NCI-H2081 (cell line): ENCODE measurements around the gene GNAI3.
A peak's percentile ranks its signal among the peaks of the same experiment; 100 is the strongest.

ENCODE experiments used
- DNase-seq, 2 experiments: peaks; one replicate each; lab custom pipeline; 2025; lab: John Stamatoyannopoulos, UW

The GNAI3 gene

DNA sequence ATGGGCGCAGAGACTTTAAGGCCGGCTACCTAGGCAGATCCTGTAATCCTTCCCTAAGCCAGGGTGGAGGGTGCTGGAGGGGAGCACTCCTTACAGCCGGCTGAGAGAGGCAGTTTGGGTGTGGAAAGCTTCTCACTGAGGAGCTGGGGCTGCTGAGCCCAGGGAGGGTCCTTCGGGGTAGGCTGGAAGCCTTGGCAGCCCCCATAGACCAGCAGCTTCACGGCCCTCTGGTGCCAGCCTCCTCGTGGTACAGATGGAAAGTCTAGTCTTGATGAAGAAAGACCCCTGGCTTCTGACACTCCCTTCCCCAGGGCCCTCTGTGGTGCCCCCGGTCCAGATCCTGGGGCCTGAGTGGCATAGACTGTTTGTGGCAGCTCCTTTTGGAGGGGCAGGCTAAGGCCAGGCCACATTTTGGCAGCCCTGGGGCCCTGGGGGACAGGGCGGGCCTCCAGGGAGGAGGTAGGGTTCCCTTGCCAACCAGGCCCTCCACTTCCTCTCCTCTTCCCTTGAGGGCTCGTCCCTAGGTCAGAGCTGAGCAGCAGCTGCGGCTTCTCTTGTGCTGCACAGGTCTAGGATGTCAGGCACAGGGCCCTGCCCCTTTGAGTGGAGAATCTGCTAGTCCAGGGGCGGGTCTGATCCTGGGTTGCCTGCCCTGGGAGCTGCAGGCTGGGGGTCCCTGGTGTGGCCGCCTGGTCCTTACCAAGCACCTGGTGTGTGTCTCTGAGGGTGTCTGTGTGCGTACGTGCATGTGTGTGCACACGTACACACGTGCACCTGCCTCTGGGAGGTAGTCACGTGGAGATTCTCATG, 76.0 kb downstream of the GNAI3 start:
- no peak for DNase-seq

GRCh38 chr1:109625176-109625575, 76.8 kb downstream of the GNAI3 start:
- DNase-seq = no peak

DNA sequence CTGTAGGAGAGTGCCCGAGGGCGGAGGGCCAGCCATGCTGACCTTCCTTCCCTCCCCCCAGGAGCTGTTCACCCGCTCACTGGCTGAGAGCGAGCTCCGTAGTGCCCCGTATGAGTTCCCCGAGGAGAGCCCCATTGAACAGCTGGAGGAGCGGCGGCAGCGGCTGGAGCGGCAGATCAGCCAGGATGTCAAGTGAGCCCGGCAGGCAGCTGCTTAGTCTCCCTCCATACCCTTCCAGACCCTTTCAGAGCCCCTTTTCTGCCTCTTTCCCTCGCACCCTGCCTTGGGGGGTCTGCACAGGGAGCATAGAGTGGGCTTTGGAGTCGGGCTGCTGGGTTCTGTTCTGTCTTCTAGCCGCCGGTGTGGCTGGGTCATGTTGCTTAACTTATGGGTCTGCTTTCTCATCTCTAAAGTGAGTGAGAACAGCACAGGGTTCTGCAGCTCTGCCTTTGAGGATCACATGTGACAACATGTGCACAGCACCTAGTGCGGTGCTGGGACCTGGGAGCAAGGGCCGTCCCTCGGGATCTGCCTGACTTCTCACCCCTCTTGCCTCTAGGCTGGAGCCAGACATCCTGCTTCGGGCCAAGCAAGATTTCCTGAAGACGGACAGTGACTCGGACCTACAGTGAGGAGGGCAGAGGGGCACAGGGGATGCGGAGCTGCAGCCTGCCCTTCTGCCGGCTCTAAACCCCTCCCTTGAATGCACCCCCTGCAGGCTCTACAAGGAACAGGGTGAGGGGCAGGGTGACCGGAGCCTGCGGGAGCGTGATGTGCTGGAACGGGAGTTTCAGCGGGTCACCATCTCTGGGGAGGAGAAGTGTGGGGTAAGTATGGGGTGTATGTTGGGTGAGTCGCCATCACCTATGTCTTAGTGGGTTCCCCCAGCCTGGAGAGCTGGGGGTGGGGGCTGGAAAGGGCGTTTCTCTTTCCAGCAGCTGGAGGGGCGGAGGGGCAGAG, 77.5 kb downstream of the GNAI3 start:
- no peak for DNase-seq

- no peak for DNase-seq
These were observed 78.4 kb downstream of the GNAI3 start for GRCh38 chr1:109626682-109627408.

GRCh38 chr1:109627692-109628399, 79.4 kb downstream of the GNAI3 start:
- no peak for DNase-seq

DNA sequence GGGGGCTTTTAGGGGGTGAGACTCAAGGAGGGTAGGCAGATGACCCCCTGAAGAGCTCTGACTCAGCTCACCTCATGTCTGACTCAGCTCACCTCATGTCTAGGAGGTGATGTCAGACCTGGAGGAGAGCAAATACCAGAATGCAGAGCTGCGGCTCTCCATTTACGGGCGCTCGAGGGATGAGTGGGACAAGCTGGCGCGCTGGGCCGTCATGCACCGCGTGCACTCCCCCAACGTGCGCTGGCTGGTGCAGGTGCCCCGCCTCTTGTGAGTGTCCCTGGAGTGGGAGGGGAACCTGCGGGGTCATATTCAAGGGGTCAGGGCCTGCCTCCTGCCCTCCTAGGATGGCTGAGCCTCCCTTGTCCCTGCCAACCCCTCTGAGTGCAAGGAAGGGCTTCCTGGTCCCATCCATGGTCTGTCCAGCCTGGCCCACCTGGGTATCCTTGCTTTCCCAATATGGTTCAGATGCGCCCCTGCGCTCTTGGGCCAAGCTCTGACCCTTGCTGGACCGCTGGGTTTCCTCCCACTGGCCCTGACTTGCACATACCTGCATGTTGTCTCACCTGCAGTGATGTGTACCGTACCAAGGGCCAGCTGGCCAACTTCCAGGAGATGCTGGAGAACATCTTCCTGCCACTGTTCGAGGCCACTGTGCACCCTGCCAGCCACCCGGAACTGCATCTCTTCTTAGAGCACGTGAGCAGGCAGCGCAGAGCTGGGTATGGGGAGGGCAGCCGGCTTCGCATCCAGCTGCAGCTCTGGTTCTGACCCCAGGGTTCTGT, 80.3 kb downstream of the GNAI3 start:
- DNase-seq = no peak

DNA sequence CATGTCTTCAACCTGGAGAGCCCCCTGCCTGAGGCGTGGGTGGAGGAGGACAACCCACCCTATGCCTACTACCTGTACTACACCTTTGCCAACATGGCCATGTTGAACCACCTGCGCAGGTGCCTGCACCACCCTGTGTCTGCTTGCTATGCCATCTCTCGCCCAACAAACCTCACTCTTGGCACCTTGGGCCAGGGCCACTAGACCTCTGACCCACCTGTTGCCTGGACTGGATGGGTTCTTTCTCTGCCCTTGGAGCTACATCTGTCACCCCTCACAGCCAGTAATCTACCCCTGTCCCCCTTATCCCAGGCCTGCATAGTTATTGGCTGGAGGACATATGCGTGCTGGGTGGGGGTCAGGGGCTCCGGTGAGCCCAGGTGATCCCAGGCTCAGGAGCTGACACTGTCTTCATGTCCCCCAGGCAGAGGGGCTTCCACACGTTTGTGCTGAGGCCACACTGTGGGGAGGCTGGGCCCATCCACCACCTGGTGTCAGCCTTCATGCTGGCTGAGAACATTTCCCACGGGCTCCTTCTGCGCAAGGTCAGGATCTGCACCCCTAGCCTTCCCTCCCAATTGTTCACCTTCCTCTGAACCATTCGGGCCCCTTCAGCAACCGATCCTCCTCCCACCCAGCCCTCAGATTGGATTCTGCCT, 81.1 kb downstream of the GNAI3 start:
- DNase-seq = no peak

GRCh38 chr1:109630081-109630897, 81.9 kb downstream of the GNAI3 start:
- no peak for DNase-seq

DNA sequence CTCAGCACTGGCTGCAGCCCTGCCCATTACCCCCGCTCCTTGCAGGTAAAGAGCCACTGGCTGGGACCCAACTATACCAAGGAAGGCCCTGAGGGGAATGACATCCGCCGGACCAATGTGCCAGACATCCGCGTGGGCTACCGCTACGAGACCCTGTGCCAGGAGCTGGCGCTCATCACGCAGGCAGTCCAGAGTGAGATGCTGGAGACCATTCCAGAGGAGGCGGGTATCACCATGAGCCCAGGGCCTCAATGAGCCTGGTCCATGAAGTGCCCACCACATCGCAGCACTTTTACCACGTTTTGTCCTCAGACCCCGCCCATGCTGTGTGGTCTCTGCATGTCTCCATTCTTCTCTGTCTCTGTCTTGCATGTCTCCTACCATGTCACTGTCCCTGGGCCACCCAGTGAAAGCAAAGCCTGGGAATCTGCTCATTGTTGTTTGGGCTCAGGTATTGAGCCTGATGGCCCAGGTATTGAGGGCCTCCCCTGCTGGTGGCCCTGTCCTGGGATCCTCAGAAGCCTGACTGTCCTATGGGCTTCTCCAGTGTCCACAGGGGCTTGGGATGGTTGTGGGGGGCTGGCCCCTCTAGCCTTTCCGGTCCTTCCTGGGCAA, 82.6 kb downstream of the GNAI3 start:
- DNase-seq = no peak

DNA sequence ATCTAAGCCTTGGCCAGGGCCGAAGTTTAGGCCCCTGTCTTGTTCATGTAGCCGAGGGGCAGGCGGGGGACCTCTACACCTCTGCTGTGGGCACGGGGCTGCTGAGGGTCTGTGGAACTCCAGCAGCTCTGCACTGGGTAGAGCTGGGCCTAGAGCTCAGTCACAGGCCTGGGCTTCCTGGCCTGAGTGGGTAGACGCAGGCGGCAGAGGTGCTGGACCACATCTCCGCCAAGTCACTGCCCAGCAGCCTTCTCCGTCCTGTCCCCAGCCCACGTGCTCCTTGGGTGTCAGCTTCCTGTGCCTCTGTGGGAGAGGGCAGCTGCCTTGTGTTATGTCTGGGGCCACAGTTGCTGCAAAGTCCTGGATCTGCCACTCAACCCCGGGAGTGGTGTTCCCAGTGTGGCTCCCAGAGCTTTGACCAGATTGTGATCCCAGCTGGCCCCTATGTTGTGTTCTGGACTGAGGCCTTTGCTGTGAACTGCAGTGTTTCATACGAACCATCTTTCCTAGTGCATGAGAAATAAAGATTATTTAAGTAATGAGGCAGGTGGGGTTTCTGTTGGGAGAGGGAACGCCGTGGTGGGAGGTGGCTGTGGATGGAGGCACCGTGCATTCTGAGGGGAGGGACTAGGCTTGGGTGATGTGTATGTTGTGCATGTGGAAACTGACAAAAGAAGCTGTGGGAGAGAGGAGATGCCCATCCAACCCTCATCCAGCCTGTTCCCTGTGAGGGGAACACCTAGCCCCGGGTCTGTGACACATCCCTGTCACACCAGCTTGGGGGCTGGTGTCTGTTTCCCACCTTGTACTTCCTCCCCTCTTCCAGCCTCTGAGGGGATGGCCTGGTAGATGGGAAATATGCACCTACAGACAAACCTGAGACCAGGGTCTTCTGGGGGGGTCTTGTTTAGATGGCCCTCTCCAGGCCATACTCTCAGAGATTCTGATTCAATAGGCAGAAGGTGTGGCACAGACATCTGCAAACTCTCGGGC, 83.4 kb downstream of the GNAI3 start:
- DNase-seq = no peak

DNA sequence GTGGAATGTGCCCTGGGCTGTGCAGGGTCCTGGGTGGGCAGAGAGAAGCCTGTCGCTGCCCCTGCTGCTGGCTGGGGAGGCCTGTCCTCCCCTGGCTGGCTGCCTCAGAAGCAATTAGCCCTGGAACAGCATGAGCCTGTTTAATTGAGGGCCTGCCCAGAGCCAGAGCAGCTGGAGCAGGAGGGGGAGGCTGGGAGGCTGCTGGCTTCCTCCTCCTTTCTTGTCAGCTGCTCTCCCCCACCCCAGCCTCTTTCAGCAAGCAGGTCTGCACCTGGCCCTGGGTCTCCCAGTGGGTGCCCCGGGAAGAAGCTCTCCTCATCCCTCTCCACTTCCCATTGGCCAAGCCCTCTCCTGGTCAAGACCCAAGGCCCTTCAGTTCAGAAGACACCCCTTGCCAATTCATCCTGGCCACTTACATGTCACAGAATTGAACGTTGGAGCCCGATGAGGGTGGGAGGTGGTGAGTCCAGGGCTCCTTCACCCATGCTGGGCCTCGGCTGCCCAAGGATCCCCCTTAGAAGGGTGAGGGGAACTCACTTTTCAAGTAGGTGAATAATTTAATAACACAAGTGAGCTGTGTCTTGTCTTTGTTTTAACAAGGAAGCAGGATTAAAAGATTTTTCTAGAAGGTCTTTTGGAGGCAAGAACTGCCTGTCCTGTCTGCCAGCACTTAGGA, 84.4 kb downstream of the GNAI3 start:
- DNase-seq = peak; percentile 80 to 92

DNA sequence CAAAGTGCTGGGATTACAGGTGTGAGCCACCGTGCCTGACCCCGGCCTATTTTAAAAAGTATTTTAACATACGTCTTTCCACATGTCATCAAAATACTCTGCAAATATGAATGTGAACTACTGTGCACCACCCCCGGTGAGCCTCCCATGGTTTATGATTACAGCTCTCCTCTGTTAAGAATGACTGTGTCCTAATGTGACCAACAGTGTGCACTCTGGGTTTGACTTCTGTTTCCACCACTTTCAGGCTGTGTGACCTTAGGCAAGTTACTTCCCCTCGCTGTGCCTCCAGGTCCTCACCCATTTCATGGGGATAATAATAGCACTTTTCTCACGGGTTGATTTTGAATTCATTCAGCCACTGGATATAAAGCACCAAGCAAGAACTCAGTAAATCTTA, 85.9 kb downstream of the GNAI3 start:
- DNase-seq = peak; percentile 5 to 52

- DNase-seq = no peak
These were observed 86.6 kb downstream of the GNAI3 start for GRCh38 chr1:109634771-109635750.

DNA sequence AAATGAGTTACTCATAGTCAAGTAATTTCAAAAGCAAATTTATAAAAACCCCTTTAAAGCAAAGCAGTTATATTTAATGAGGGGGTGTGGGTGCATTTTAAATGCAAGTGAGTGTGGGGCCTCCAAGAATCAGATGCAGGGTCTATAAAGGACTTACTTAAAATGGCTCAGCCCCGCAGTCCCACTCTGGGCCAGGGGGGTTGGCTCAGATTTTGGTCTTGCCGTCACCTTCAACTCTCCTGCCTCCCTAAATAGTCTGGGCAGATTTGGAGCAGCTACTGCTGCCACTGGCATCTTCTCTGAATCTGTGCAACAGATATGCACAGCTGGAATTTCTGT, 87.4 kb downstream of the GNAI3 start:
- DNase-seq = no peak

DNA sequence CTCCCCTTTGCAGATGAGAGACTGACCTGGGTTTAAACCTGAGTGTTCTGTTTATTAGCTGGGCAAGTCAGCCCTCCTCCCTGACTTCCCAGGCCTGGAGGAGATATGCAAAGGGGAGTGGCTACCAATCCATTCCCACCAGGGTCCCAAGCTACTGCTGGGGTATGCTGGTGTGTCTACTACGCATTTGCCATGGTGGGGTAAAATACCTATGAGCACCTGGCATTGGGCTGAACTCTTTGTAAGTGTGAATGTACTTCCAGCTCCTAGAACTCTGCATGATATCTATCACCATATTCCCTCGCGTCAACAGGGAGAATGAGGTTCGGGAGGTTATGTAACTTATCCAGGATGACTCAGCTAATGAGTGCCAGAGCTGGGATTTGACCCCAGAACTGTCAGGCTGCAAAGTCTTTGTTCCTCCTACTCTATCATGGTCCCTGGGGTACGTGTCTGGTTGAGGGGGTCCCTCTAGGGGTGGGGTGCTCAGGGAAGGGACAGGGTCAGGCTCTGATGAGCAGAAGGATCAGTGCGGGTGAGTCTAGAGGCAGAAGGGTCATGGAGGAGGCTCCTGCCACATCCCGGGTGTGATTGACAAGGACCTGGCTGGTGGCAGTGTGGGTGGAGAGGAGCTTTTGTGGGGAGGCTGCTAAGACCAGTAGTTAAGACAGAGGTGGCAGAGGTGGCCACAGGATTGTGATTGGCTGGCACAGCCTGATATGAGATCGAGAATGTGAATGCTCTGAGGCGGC, 88.0 kb downstream of the GNAI3 start:
- DNase-seq = no peak
